K562 (cell line): ENCODE data around the gene TBX1. TPM values are rescaled to one million over a fixed set of nuclear protein-coding genes. Genes with fewer than 3 reads are reported as not detected.

ENCODE experiments used
- ARID1B ChIP-seq: fragments of 450-650 bp; IDR thresholded peaks from 2 replicates; pipeline ENCODE4 v1.6.1; 2016; ENCODE audit warnings: antibody characterized with exemption, mild to moderate bottlenecking, inconsistent platforms
- ARID2 ChIP-seq: fragments of 450-650 bp; IDR thresholded peaks from 2 replicates; pipeline ENCODE4 v1.6.1; 2017; ENCODE audit warnings: antibody characterized with exemption, mild to moderate bottlenecking
- BACH1 ChIP-seq: fragments of 200-800 bp; sonication (Bioruptor generic); IDR thresholded peaks from 2 replicates; pipeline ENCODE4 v1.6.1; 2016; ENCODE audit warnings: missing genetic modification characterization, missing compliant biosample characterization
- ELK3 ChIP-seq: fragments of 450-650 bp; formaldehyde crosslinking; IDR thresholded peaks from 2 replicates; pipeline ENCODE4 v1.4.0; 2020; ENCODE audit warnings: mild to moderate bottlenecking
- FOXK1 ChIP-seq: sonication (generic); formaldehyde crosslinking; IDR thresholded peaks from 2 replicates; pipeline ENCODE4 v1.8.0; 2022; ENCODE audit warnings: missing genetic modification reagents, mild to moderate bottlenecking, borderline replicate concordance
- KLF1 ChIP-seq: fragments of 450-650 bp; IDR thresholded peaks from 2 replicates; pipeline ENCODE4 v1.6.1; 2016; ENCODE audit warnings: missing genetic modification characterization, missing compliant biosample characterization
- LEF1 ChIP-seq: fragments of 450-650 bp; IDR thresholded peaks from 2 replicates; pipeline ENCODE4 v1.6.1; 2016; ENCODE audit warnings: mild to moderate bottlenecking
- MIER1 ChIP-seq: fragments of 450-650 bp; IDR thresholded peaks from 2 replicates; pipeline ENCODE4 v1.6.1; 2016; ENCODE audit warnings: antibody characterized with exemption, mild to moderate bottlenecking, low read depth
- RAD51 ChIP-seq: fragments of 450-650 bp; IDR thresholded peaks from 2 replicates; pipeline ENCODE4 v1.7.1; 2016; ENCODE audit warnings: low read depth, mild to moderate bottlenecking, borderline replicate concordance
- RREB1 ChIP-seq: fragments of 250-450 bp; sonication (Bioruptor Pico); IDR thresholded peaks from 2 replicates; pipeline ENCODE4 v1.4.0; 2020
- SAFB ChIP-seq: fragments of 200-400 bp; formaldehyde crosslinking; IDR thresholded peaks from 2 replicates; pipeline ENCODE4 v1.6.1; 2017; ENCODE audit warnings: low read depth, low read length, borderline replicate concordance
- TBP ChIP-seq: optimal IDR thresholded peaks from 2 replicates; pipeline ENCODE3; 2011; ENCODE audit warnings: low read depth, low read length, improper control_type of control experiment
- THAP12 ChIP-seq: fragments of 250-450 bp; sonication (Bioruptor Pico); IDR thresholded peaks from 2 replicates; pipeline ENCODE4 v1.9.0; 2021; ENCODE audit warnings: mild to moderate bottlenecking, inconsistent platforms
- THRA ChIP-seq: fragments of 450-650 bp; IDR thresholded peaks from 2 replicates; pipeline ENCODE4 v1.6.1; 2017; ENCODE audit warnings: mild to moderate bottlenecking, moderate library complexity
- ZNF277 ChIP-seq: fragments of 250-450 bp; sonication (Bioruptor Pico); IDR thresholded peaks from 2 replicates; pipeline ENCODE4 v1.8.0; 2022; ENCODE audit warnings: inconsistent platforms, mild to moderate bottlenecking, moderate library complexity, borderline replicate concordance
- polyA plus RNA-seq, 8 experiments: library from polyadenylated mRNA; depleted of rRNA in 4 of 8; stranded (reverse) in 5 of 8; unstranded in 3 of 8; fragments of >200 nt; fragmentation: Nextera tagmentation in 2 of 8; fragmentation: Illumina TruSeq in 1 of 8; extraction: Ambion mirVana in 2 of 8; extraction: Trizol in 1 of 8; gene quantifications; 2 replicates each; pipeline versions ENCODE4 v1.2.1 to v1.2.3, GENCODE V29; 2011 to 2014; ENCODE audit warnings: inconsistent platforms in 1 of 8, missing spikeins in 1 of 8
- total RNA-seq, 7 experiments: library from RNA; depleted of rRNA in 6 of 7; stranded (reverse); fragments of >200 nt in 6 of 7; fragmentation: Illumina TruSeq in 2 of 7; extraction: Trizol in 2 of 7; gene quantifications; 2 replicates each; pipeline versions ENCODE4 v1.2.1 to v1.2.3, GENCODE V29; 2011 to 2021; ENCODE audit warnings: low replicate concordance in 1 of 7

Gene TBX1
- total and polyA plus RNA-seq, 9 of the 15 experiments (the other 6 are each of a cell fraction or from before 2014, with no cell fraction given), result 0.07 to 35.0 (median 3.9) TPM

GRCh38 chr22:19723232-19723982 is 37.2 kb upstream of the TBX1 start, which contains the start of gene GP1BB (continued):
- TF ChIP-seq ELK3 (CRISPR knock-in tag) (no peak), LEF1 (no peak), SAFB (no peak), FOXK1 (CRISPR knock-in tag) (no peak), ARID1B (no peak), KLF1 (tag) (peak; percentile 100), BACH1 (tag) (no peak), MIER1 (no peak), ARID2 (peak; percentile 68; the same call in 1 of the 2 replicates), RREB1 (no peak), THAP12 (CRISPR knock-in tag) (peak; percentile 98), THRA (no peak), ZNF277 (CRISPR knock-in tag) (no peak), RAD51 (no peak), TBP (no peak)
